ENCODE measurements around the gene HAT1. TPM values are rescaled to one million over a fixed set of nuclear protein-coding genes. Genes with fewer than 3 reads are reported as not detected.

Gene HAT1
- total RNA-seq, 2 donors from 2014 or later: 58.1 to 74.6 TPM

DNA sequence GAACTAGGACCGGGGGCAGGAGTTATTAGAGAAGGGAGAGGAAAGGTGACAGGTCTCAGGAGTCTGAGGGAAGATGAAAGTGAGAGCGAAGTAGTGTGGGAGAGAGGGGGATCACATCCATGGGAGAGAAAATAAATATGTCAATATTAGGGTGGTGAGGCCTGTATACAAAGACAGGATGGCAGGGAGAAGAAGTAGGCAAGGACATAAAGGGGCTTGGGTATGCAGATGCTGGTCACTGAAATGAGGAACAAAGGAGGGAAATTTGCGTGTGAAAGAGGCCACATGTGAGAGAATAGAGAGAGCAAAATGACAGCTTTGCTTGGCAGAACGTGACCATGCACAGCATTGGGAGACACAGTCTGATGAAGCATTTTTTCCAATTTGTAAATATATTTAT lies 91.1 kb downstream of the HAT1 start:
- Histone ChIP-seq H3K4me1 (ENCODE audit: control insufficient read depth, insufficient read depth, low read length) (no peaks in the 10 kb centered on the region), H3K36me3 (ENCODE audit: control insufficient read depth, insufficient read depth, low read length) (no peaks in the 10 kb centered on the region), H3K27me3 (ENCODE audit: control insufficient read depth, insufficient read depth, low read length, poor library complexity, severe bottlenecking) (no peaks in the 10 kb centered on the region), H3K9ac (ENCODE audit: extremely low read depth, low read length, poor library complexity, severe bottlenecking) (no peak overlapping the region), H3K4me3 (ENCODE audit: low read length) (no peak overlapping the region), H3K9me3 (ENCODE audit: control insufficient read depth, low read length) (no peaks in the 10 kb centered on the region), H3K27ac (ENCODE audit: low read depth, low read length) (peak overlapping the region; percentile 65)
- Mint-ChIP-seq H3K4me3 (no peak overlapping the region), H3K9me3 (no peaks in the 10 kb centered on the region), H3K27ac (no peak overlapping the region), H3K27me3 (ENCODE audit: insufficient read depth) (no peaks in the 10 kb centered on the region), H3K4me1 (no peaks in the 10 kb centered on the region), H3K36me3 (ENCODE audit: low read depth) (no peaks in the 10 kb centered on the region)
- DNase-seq: no peak
- TF ChIP-seq CTCF (conservative IDR thresholded peaks at IDR 0.05): no peak
- 69 to 70% methylated on average over 3 to 4 of the region's 4 CpGs for WGBS, 2 experiments (ENCODE audit: insufficient coverage in 1 of 2, insufficient read length in 1 of 2)

DNA sequence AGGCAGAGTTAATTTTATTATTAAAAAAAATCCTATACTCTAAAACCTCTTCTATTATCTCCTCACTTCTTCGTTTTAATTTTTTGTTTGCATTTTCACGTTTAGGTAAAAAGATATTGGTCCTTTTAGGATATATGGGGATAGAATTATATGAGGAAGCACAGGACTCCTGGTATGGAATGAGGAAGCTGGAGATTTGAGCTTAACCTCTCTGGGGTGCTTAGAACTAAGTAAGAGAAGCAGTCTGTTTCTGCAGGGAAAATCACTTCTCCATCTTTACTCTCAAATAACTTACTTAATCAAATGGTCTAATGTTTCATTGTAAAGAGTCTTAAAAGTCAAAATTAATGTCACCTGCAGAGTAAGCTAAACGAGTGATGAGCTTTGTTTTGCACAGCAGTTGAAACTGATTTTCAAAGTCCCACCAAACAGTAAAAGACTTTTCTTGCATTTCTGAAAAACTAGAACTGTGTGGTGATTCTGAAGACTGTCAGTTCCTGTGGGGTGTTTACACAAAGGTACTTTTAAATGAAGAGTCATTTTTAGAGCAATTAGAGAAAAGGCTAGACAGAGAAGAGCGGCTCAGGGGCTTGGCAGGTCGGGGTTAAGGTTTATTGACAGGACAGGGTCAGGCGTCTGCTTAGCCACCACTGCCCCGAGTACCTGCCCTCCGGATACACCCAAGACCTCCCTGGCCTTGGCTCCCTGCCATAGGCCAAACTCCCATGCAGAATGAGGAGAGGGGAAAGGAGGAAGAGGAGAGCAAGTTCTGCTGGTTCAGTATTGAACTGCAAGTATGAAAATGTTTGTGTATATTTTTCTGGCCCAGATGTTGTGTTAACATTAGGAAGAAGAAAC lies 99.0 kb downstream of the HAT1 start:
- H3K27ac ChIP-seq (ENCODE audit: low read depth, low read length): no peak overlapping the region
- no peaks in the 10 kb centered on the region for H3K27me3 ChIP-seq (ENCODE audit: control insufficient read depth, insufficient read depth, low read length, poor library complexity, severe bottlenecking)
- 70 to 92% methylated on average over 2 to 8 of the region's 8 CpGs for WGBS, 2 experiments (ENCODE audit: insufficient coverage in 1 of 2, insufficient read length in 1 of 2)
- no peak overlapping the region for H3K4me3 ChIP-seq (ENCODE audit: low read length)
- H3K4me3 Mint-ChIP-seq: no peak overlapping the region
- H3K27me3 Mint-ChIP-seq (ENCODE audit: insufficient read depth): no peaks in the 10 kb centered on the region
- H3K9me3 Mint-ChIP-seq: no peaks in the 10 kb centered on the region
- H3K36me3 ChIP-seq (ENCODE audit: control insufficient read depth, insufficient read depth, low read length): no peaks in the 10 kb centered on the region
- H3K9ac ChIP-seq (ENCODE audit: extremely low read depth, low read length, poor library complexity, severe bottlenecking): no peak overlapping the region
- H3K9me3 ChIP-seq (ENCODE audit: control insufficient read depth, low read length): no peaks in the 10 kb centered on the region
- no peaks in the 10 kb centered on the region for H3K4me1 ChIP-seq (ENCODE audit: control insufficient read depth, insufficient read depth, low read length)
- H3K4me1 Mint-ChIP-seq: peaks cover 9% of the 10 kb centered on the region
- peaks cover 1% of the 10 kb centered on the region for H3K36me3 Mint-ChIP-seq (ENCODE audit: low read depth)
- H3K27ac Mint-ChIP-seq: no peak overlapping the region
- DNase-seq: peak; percentile 70
- TF ChIP-seq CTCF (conservative IDR thresholded peaks at IDR 0.05): no peak

DNA sequence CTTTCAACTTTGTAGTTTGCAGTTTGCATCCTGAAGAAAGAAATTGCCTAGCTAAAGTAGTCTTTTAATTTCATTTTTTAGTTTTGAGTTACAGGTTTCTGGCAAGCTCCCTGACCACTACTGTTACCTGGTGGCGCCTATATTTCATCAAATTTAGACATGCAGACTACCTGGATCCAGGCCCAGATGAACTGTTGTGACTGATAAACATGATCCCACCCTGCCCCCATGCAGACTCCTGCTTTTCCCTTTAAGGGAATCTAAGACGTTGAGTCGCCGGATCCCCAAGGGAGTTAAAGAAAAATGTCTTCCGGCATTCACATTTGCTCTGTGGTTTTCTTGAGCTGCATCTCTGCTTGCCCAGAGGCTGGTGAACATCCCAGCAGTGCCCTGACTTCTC lies 99.7 kb downstream of the HAT1 start:
- Mint-ChIP-seq H3K36me3 (ENCODE audit: low read depth) (peaks cover 1% of the 10 kb centered on the region), H3K9me3 (no peaks in the 10 kb centered on the region), H3K27ac (no peak overlapping the region), H3K27me3 (ENCODE audit: insufficient read depth) (no peaks in the 10 kb centered on the region), H3K4me3 (no peak overlapping the region), H3K4me1 (peaks cover 9% of the 10 kb centered on the region)
- peak; percentile 47 for DNase-seq
- Histone ChIP-seq H3K4me3 (ENCODE audit: low read length) (no peak overlapping the region), H3K4me1 (ENCODE audit: control insufficient read depth, insufficient read depth, low read length) (no peaks in the 10 kb centered on the region), H3K9me3 (ENCODE audit: control insufficient read depth, low read length) (no peaks in the 10 kb centered on the region), H3K27me3 (ENCODE audit: control insufficient read depth, insufficient read depth, low read length, poor library complexity, severe bottlenecking) (no peaks in the 10 kb centered on the region), H3K27ac (ENCODE audit: low read depth, low read length) (no peak overlapping the region), H3K36me3 (ENCODE audit: control insufficient read depth, insufficient read depth, low read length) (no peaks in the 10 kb centered on the region), H3K9ac (ENCODE audit: extremely low read depth, low read length, poor library complexity, severe bottlenecking) (no peak overlapping the region)
- 68 to 80% methylated on average over 2 to 5 of the region's 5 CpGs for WGBS, 2 experiments (ENCODE audit: insufficient coverage in 1 of 2, insufficient read length in 1 of 2)
- no peak for TF ChIP-seq CTCF (conservative IDR thresholded peaks at IDR 0.05)

All from endodermal cell (in vitro differentiated cells).